Kidney tubule cell (primary cell): ENCODE results near the gene SLC44A4.

ENCODE experiments used
- DNase-seq: peaks from one replicate; pipeline ENCODE4 v3.0.0-alpha.2; 2018; ENCODE audit warnings: low spot score

Gene SLC44A4

DNA sequence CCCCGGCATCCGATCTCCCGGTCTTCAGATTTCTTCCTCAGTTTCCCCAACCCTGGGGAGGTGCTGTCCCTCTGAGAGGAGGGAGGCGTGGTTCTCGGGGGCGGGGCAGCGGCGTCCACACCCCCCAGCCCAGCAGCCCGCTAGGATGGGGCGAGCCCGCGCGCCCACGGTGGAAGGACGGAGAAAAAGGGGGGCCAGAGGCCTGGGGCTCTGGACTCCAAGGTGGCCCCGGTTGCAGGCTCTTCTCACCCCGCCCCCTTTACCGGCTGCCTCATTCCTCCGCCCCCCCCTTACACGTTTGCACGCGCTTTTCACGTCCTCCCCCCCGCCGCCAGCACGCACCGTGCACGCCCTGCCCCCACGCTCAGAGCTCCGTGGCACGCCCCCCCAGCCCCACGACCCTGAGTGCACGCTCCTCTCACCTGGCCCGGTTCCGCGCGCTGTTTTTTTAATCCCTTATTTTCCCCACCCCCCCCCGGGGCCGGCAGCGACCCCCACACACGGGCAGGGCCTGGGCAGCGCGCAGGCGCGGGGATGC, 22.7 kb upstream of the SLC44A4 start:
- DNase-seq: peak; percentile 29

DNA sequence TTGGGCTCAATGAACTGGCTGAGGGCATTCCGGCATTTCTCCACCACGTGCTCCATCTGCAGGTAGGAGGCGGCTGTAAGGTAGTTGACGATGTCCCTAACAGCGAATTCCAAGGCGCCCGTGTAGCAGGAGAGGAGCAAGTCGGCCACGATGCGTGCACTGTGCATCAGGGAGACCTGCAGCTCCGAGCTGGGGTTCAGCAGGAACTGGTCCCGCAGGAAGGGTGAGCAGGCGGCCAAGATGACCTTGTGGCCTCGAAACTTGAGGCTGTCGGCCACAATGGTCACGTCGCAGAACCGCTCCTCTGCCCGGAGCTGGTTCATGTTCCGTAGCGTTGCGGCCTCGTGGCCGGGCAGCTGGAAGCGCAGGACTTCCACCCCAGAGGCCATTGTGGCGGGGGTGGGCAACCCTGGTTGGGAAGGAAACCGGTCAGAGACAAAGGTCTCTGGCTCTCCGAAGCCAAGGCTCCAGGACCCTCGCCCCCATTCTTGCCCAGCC, 22.2 kb upstream of the SLC44A4 start:
- DNase-seq: peak; percentile 30

DNA sequence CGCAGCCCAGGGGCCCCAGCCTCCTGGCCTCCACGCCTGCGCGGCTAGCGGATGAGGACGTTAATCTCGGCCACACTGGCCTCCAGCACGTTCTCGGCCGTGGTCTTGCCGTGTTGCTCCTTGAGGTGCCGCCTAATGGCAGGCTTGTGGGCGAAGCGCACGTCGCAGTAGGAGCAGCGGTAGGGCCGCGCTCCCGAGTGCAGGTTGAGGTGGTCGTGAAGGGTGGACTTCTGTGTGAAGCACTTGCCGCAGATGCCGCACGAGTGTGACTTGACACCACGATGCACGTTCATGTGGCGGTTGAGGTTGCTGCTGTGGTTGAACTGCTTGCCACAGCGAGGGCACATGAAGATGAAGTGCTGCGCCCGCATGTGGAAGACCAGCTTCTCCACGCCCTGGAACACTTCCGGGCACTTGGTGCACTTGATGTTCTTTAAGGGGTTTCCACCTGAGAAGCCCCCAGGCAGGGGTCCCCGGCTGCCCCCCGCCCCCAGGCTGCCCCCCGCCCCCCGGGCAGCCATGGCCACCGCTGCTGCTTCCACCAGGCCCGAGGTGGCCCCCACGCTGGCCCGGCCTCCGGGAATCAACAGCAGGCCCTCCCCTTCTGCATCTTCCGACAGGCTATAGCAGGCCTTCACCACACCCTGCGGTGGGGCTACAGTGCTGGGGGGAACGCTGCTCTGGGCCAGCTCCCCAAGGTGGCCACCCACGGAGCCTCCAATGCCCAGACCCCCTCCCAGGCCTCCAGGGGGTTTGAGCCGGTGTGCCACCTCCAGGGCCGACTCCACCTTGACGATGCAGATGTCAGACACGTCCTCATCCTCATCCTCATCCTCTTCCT, 21.3 kb upstream of the SLC44A4 start:
- no peak for DNase-seq

DNA sequence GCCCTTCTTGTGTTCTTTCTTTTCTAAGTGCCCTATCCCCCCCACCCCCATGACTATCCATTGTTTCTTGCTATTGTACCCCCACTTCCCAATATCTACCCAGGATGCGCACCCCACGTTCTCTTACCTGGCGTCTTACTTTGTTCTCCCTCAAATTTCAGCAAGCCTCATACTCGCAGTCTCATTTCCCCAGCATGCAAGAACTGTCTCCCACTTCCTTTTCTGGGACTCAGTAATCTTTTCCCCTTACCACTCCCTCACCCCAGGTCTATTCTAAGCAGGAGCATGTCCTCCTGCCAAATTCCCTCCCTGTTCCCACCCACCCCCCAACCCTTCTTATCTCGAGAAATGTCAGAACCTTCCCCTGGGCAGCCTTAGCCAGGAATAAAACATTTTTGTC, 20.4 kb upstream of the SLC44A4 start:
- no peak for DNase-seq

DNA sequence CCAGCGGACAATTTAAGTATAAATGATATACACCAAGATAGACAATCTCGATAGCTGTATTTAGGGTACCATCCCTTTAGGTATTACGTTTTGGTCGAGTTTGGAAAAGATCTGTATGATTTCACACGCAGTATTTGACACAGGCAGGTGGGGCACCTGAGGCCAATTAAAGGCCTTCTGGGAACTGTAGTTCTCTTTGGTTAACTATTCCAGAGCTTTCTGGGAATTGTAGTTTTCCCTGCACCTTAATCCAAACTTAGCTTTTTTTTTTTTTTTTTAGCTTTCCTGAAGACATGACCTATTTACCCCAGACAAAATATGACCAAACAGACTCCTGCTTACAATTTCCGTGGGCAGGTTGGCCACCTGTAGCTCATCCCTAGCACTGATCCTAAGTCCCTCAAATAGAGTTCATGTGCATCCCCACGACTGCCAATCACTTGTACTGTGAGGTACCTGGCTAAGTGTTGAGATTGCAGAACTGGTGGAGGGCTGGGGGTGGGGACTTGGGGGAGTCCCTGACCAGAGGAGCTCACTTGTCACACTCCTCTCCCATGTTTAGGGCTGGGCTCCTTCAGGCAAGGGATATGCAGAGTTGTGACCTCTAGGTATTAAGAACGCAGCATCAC, 19.7 kb upstream of the SLC44A4 start:
- DNase-seq: peak; percentile 55

DNA sequence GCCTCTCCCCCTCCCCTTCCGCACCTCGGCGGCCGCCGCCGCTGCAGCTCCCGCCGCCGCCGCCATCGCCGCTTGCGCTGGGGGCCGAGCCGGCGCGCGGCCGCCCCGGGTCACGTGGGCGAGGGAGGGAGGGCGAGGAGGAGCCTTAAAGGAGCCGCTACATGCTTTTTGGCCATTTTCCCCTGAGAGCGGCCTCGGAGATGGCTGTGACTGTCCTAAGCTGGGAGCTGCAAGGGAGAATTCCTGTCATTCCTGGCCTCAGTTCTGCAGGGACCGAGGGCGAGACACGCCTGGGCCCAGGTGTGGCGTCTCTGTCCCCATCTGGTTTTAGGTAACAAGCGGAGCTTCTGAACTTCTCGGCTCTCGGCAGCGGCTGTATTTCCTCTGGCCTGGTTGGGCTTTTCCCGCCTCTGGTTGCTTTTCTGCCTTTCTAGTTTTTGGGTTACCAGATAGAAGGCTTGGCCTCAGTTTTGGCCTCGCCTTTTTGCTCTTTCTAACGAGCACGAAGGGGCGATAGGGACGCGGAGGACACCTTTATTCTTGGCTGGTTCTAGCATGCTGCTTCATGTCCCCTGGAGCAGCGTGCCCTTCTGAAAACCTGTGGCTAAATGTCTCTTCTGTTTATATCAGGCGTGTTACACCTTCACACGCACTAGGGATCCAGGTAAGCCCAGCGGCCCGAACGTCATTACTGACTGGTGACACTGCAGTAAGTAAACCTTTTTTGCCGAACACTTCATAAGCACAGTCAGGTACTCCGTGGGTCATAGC, 19.0 kb upstream of the SLC44A4 start, which contains the start of gene EHMT2:
EHMT2 (minus strand) TSS at position 87 of the 771 bp plus-strand sequence; CDS start at position 66, 21 bp downstream.
- DNase-seq: peak; percentile 87

DNA sequence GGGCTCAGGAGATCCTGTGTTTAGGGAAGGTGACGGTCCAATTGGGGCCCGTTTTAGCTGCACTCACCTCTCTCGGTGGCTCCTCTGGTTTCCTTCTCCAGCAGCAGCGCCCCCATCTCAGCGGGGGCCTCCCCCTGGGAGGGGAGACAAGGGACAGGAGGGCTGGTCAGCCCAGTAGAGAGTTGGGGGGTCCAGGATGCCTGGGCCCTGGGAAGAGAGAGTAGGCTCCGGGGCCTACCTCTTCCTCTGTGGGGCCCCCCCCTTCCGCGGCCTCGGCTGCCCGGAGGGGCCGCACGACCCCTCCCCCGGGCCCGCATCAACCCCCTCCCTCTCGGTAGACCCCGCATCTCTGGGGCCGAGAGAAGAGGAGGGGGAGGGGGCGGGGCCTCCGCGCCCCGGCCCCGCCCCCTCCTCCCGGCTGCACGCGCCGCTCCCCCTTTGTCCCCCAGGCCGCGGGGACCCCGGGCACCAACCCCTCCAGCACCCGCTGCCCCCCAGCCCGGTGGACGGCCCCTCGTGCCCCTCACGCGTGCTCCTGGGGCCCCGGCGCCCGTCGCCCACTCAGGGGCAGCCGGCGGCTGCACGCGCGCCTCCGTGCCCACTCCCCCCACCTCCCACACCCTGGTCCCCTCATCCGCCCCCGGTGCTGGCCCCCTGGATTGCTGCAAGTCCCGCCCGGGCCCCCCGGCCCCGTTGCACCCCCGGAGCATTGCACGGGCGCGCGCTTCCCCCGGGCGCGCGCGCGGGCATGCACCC, 18.2 kb upstream of the SLC44A4 start:
- DNase-seq: no peak

DNA sequence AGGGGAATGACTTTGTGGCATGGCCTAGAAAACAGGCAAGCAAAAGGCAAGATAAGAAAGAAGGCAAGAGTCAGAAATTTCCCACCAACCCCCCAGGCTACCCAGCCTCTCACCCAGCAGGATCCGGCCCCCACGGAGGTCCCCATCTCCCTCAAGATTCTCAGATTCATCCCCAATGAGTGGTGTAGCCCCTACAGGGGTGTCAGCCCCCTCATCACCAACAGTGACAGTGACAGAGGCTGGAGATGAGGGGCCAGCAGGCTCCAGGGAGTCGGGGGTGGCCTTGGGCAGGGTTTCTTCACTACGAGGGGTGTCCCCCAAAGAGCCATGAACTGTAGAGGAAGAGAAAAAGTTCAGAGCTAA, 17.7 kb upstream of the SLC44A4 start:
- no peak for DNase-seq

DNA sequence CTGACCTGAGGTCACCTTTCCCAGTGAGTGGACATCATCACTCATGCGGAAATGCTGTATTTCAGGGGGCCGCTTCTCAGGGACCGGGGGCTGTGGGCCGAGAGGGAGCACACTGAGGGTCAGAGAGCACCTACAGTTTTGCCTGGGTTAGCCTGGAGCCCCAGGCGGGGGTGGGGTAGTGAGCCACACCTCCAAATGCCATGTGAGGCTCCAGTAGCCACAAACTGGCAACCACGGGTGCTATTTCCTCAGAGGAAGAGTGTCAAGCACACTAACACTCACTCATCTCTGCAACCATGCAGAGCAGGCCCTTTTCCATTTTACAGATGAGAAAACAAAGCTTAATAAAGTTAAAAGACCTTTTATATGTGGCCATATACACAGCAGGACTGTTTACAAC, 14.0 kb upstream of the SLC44A4 start:
- DNase-seq: peak; percentile 33

DNA sequence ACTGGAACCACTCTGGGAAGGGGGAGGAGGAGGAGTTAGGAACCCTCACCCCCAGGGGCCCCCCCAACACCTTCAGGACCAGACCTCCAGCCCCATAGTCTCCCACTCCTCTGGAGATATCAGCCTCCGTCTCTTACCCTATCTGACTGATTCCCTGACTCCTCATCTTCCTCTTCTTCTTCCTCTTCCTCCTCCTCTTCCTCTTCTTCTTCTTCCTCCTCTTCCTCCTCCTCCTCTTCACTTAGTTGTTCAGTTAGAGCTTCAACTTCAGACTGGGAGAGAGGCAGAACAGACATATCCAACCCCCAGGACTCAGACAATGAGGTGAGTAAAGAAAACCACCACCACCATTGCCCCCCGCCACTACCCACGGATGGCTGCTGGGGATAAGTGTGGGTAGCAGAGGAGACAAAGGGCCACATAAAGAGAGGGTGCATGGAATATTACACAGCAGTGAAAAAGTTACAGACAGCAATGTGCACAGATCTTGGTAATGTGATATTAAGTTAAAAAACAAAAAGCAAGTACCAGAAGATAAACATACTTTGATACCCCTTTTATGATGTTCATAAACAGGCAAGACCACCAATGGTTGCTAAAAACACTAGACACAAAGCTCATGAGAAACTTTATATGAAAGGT, 10.7 kb upstream of the SLC44A4 start:
- no peak for DNase-seq

DNA sequence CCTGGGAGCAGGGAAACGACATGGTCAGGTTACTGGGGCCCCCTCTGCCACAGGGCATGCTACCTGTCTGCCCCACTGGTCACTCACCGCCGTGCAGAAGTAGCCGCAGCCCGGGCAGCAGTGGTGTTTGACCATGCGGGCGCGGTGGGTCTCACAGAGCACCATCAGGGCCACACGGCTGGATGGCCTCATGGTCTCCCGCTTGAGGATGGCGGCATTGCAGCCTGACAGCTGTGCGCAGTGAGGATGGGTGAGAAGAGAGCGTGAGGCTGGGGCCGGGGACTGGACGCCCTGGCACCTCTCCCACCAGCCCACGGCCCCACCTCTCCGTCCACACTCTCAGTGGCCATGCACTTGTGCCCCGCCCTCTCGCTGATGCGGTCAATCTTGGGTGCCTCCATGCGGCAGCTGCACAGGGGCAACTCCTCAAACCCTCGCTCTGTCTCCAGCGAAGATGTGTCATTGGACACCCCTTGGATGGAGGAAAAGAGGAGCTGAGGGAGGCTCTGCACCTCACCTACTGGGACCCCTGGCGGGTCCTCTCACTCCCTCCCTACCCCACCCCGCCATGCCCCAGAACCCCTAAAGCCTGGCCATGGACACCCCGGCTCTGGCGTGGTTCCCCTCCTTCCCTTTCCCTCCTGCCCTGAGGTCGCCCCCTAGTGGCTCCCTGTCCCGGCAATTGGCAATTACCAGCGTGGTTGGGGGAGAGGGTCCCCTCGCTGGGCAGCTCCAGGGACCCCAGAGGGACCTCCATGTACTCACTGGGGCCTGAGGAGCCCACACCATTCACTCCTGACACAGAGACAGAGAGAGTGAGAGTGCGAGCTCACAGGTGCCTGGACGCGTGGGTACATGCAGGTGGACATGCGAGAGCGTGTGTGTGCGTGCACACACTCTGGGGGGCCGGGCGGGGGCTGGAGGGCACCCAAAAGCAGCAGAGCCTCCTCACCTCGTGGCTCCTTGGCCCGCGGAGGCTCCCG, 9.8 kb upstream of the SLC44A4 start:
- DNase-seq: no peak

DNA sequence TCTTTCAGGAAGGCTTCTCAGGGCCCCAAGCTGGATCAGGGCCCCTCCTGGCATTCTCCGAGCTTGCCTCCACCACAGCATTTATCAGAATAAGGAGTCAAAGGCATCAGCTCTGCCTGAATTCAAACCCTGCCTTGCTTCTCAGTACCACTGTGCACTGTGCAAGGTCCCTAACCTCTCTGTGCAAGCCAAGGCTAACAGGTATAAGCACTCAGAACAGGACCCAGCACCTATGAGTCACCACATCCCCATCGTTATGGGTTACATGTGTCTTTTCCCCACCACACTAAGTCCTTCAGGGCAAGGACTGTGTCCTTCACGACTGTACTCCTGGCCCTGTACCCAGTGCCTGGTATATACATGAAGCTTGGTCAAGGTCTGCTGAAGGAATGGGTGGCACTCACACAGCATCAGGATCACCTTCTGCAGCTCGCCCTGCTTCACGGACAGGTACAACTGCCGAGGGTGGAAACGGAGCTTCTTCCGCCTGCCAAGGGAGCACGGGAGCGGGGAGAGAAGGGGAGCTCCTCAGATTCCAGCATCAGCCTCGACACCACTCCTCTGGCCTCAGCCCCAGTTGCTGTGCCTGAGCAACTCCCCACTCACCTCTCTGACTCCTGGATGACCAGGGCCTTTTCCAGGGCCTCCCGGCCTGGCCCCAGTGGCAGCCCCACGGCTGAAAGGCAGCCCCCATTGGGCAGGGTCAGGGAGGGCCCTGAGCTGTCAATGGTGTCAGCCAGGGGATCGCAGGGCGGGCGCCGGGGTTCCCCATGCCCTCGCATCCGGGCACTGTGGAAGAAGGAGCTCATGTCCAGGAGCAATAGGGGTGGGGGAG, 8.6 kb upstream of the SLC44A4 start:
- no peak for DNase-seq

DNA sequence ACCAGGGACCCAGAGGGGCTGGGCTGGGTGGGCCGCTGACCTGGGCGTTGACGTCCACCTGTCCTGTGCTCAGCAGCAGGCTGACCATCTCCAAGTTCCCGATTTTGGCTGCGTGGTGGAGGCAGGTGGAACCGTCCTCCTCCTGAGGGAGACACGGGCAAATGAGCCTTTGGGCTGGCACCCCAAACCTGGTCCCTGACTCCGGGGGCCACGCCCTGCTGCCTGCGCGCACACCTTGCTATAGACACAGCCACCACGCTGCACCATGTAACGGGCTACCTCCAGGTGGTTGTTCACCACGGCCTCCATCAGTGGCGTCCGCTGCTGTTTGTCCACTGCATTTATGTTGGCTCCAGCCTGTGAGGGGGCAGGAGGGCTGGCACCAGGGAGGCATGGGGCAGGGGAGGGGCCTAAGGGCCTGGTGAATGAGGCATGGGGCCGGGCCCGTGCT, 7.8 kb upstream of the SLC44A4 start:
- DNase-seq: no peak

DNA sequence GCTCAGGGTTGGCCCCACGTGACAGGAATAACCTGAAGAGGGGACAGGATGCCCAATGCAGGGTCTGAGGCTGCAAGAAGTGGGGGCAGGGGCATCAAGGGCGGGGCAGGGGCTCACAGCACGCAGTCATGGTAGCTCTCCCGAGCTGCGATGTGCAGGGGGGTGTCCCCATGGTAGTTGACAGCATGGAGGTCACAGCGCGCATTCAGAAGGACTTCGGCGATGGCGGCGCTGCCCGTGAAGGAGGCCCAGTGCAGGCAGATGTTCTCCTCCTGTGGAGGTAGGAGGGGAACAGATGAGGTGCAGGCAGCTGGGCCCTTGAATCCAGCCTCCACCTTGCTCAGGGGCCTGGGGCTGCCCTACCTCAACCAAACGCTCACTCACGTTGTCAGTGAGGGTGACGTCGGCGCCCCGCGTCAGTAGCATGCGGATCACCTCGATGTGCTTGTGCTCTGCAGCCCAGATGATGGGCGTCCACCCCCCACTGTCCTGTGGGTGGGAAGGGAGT, 5.8 kb upstream of the SLC44A4 start:
- DNase-seq: no peak

DNA sequence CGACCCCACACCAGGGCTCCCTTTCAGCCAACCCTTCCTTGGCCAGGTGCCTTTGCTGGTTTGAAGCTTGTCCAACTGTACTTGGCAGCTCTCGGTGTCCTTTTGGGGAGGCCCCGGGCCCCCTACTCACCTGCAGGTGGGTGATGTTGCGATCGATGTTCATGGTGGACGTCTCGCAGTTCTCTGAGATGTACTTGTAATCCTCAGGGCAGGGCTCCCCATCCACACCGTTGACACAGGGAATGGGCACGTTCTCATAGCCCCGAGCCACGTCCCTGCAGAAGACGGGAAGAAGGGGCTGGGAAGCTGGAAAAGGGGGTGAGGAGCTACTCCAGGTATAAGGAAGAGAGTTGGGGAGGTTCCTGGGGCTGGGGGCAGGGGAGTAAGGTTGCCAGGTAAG, 4.9 kb upstream of the SLC44A4 start:
- no peak for DNase-seq

DNA sequence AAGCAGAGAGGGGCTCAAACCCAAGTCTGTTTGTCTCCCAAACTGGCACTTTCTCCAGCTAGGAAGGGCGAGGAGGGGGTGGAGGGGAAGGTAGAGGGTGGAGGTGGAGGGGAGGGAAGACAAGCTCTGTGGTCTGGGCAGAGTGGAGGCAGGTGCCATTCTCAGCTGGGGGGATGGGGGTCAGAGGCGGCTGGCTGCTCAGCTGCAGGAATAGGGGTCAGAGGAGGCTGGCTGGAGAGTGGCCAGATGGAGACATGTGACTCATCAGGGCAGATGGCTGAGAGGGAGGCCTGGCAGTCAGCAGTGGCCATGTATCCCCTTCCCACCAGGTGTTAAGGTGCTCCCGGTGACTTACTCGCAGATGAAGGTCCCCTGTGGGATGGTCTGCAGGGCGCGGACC, 3.5 kb upstream of the SLC44A4 start:
- peak; percentile 57 for DNase-seq

DNA sequence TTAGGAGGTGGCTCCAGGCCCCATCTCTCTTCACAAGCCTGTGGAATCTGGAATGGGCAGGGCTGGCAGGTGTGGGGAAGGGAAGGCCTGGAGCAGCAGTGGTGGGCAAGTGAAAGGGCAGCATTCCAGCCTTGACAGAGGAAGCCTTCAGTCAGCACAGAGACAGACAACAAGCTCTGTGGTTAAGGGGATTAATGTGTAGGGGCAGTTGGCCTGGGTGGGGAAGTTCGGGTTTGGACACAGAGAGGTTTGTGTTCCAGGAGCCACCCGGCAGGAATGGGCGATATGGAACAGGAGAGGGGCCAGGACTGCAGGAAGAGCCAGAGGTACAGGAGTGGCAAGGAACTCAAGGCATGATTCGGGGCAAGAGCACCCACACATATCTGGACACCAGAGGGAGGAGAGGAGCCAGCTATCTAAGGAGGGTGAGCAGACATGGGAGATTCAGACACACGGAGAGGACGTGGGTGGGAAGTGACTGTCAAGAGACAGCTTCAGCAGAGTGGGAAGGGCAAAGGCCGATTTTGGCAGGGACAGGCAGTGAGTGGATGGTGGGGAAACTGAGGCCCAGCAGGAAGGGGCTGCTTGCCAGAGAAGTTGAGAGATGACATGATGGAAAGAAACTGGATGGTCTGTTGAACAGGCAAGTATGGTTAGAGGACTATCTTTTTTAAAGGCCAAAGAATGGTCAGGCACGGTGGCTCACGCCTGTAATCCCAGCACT, 2.5 kb upstream of the SLC44A4 start:
- no peak for DNase-seq

DNA sequence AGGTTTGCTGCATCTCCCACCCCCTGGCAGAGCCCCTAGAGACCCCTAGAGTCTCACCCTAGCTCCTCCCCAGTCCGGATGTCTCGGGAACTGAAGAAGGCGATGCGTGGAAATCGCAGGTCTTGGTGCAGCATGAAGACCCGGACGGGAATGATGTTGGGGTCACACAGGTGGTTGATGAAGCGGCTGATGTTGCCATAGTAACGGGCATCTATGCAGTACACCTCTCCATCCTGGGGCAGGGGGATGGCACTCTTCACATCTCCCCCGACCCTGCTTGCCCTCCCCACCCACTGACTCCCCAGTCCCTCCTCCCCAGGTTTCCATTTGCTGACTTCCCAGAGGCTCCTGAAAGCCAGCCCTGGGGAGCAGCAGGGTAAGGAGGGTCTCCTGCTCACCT, 1.8 kb upstream of the SLC44A4 start:
- no peak for DNase-seq
